HCT116 (cell line): Measurements from ENCODE around the gene ZDHHC14. TPM values are rescaled to one million over a fixed set of nuclear protein-coding genes. Genes with fewer than 3 reads are reported as not detected.

Experiments
- ATAC-seq: fragments of 200-7000 bp; cut with Tn5 transposase; 2 replicates; pipeline ENCODE4 v1.9.1; 2020; ENCODE audit warnings: mild to moderate bottlenecking, moderate library complexity
- BruUV-seq: library from RNA; stranded (reverse); fragments of 400-500 nt; replicated peaks from 2 replicates; lab custom pipeline; 2021; lab: Mats Ljungman, UMichigan
- CTCF ChIA-PET: fragments of 300-600 bp; sonication (Branson Sonifier 250); formaldehyde crosslinking; loops from one replicate; lab custom pipeline; 2021; ENCODE audit warnings: antibody characterized with exemption; lab: Charles Lee
- POLR2A ChIA-PET: fragments of 300-600, 350-600 bp; sonication (Branson Sonifier 250); formaldehyde crosslinking; loops from one replicate; lab custom pipeline; 2021; ENCODE audit warnings: antibody characterized with exemption; lab: Charles Lee
- RAD21 ChIA-PET, 2 experiments: fragments of 300-600 bp; sonication (Branson Sonifier 250); formaldehyde crosslinking; loops; one replicate each; lab custom pipeline; 2023; ENCODE audit warnings: low total read pairs in 2 of 2; ENCODE audit not compliant: uncharacterized antibody in 2 of 2, unreplicated experiment in 2 of 2, low non-redundant PET in 1 of 2; lab: Charles Lee
- DNase-seq: peaks from one replicate; pipeline ENCODE4 v3.0.0-alpha.2; 2010; ENCODE audit warnings: low read depth, low spot score
- H2AFZ ChIP-seq: fragments of 200-600 bp; shearing (Covaris generic), sonication (generic); 2 replicates; pipeline ENCODE4 v1.6.1; 2017; ENCODE audit warnings: low read depth, mixed run types, mixed read lengths, antibody characterized with exemption, low read length; ENCODE audit not compliant: poor library complexity, severe bottlenecking
- H3K27ac ChIP-seq: 2 replicates; pipeline ENCODE4 v1.5.1; 2012; ENCODE audit warnings: low read depth, low read length
- H3K27me3 ChIP-seq: fragments of 200-600 bp; sonication (generic); 2 replicates; pipeline ENCODE4 v1.6.1; 2016; ENCODE audit warnings: mixed run types, low read length, mixed read lengths; ENCODE audit not compliant: insufficient read depth
- H3K36me3 ChIP-seq, 2 experiments: fragments of 200-500 bp in 1 of 2; fragments of 200-600 bp in 1 of 2; sonication (Bioruptor generic) in 1 of 2; sonication (generic) in 1 of 2; 2 replicates each; pipeline versions ENCODE4 v1.5.1 to v1.6.1; 2014 to 2016; ENCODE audit warnings: low read length in 2 of 2, inconsistent platforms in 1 of 2, mixed read lengths in 1 of 2, mixed run types in 1 of 2; ENCODE audit not compliant: insufficient read depth in 2 of 2, control insufficient read depth in 1 of 2
- H3K4me1 ChIP-seq, 2 experiments: fragments of 200-600 bp in 1 of 2; sonication (generic) in 1 of 2; 2 replicates each; pipeline versions ENCODE4 v1.5.1 to v1.6.1; 2012 to 2017; ENCODE audit warnings: low read length in 2 of 2, inconsistent platforms in 1 of 2, mild to moderate bottlenecking in 1 of 2, mixed read lengths in 1 of 2, mixed run types in 1 of 2, moderate library complexity in 1 of 2; ENCODE audit not compliant: insufficient read depth in 2 of 2, control insufficient read depth in 1 of 2
- H3K4me2 ChIP-seq: fragments of 200-600 bp; sonication (generic); 2 replicates; pipeline ENCODE4 v1.6.1; 2017; ENCODE audit warnings: mixed run types, low read length, mixed read lengths
- H3K4me3 ChIP-seq, 2 experiments: fragments of 200-600 bp in 1 of 2; sonication (generic) in 1 of 2; replicated peaks in 1 of 2; 2 replicates each; pipeline ENCODE4 v1.5.1; 2011 to 2016; ENCODE audit warnings: low read length in 2 of 2, control low read depth in 1 of 2, low read depth in 1 of 2, mild to moderate bottlenecking in 1 of 2, mixed read lengths in 1 of 2, mixed run types in 1 of 2
- H3K79me2 ChIP-seq: fragments of 200-600 bp; sonication (generic); 2 replicates; pipeline ENCODE4 v1.6.1; 2017; ENCODE audit warnings: mild to moderate bottlenecking, mixed run types, low read length, moderate library complexity, mixed read lengths; ENCODE audit not compliant: insufficient read depth
- H3K9ac ChIP-seq: fragments of 200-600 bp; sonication (generic); 2 replicates; pipeline ENCODE4 v1.6.1; 2016; ENCODE audit warnings: low read length, mixed read lengths
- H3K9me2 ChIP-seq: fragments of 200-600 bp; sonication (generic), shearing (Covaris generic); 2 replicates; pipeline ENCODE4 v1.6.1; 2017; ENCODE audit warnings: mixed run types, mild to moderate bottlenecking, moderate library complexity; ENCODE audit not compliant: insufficient read depth
- H3K9me3 ChIP-seq, 2 experiments: fragments of 200-500 bp in 1 of 2; fragments of 200-600 bp in 1 of 2; sonication (Bioruptor generic) in 1 of 2; sonication (generic) in 1 of 2; 2 replicates each; pipeline ENCODE4 v1.6.1; 2014 to 2017; ENCODE audit warnings: low read length in 2 of 2, mixed read lengths in 2 of 2, inconsistent platforms in 1 of 2, low read depth in 1 of 2, mild to moderate bottlenecking in 1 of 2, mixed run types in 1 of 2, moderate library complexity in 1 of 2; ENCODE audit not compliant: control insufficient read depth in 1 of 2, insufficient read depth in 1 of 2
- H4K20me1 ChIP-seq: fragments of 200-600 bp; sonication (generic), shearing (Covaris generic); 2 replicates; pipeline ENCODE4 v1.6.1; 2017; ENCODE audit warnings: mixed run types, mild to moderate bottlenecking, moderate library complexity; ENCODE audit not compliant: insufficient read depth
- CEBPB ChIP-seq: IDR thresholded peaks from 2 replicates; pipeline ENCODE4 v1.6.1; 2012; ENCODE audit warnings: low read depth
- CTCF ChIP-seq, 3 experiments: fragments of 200-600 bp in 1 of 3; sonication (generic) in 1 of 3; IDR thresholded peaks in 2 of 3; conservative IDR thresholded peaks in 1 of 3; 2 replicates each; pipeline ENCODE4 v1.5.1; 2012 to 2017; ENCODE audit warnings: low read depth in 2 of 3, low read length in 2 of 3, antibody characterized with exemption in 1 of 3, borderline replicate concordance in 1 of 3, control low read depth in 1 of 3, mild to moderate bottlenecking in 1 of 3, mixed read lengths in 1 of 3, mixed run types in 1 of 3, moderate library complexity in 1 of 3; ENCODE audit not compliant: insufficient read depth in 1 of 3
- EZH2 ChIP-seq: fragments of 200-600 bp; sonication (generic); IDR thresholded peaks from 2 replicates; pipeline ENCODE4 v1.6.1; 2017; ENCODE audit warnings: antibody characterized with exemption, mixed run types
- FOSL1 ChIP-seq: IDR thresholded peaks from 2 replicates; pipeline ENCODE4 v1.6.1; 2012; ENCODE audit warnings: low read depth
- MAX ChIP-seq: IDR thresholded peaks from 2 replicates; pipeline ENCODE4 v1.6.1; 2012
- POLR2A ChIP-seq: IDR thresholded peaks from 2 replicates; pipeline ENCODE4 v1.7.0; 2011; ENCODE audit warnings: borderline replicate concordance; ENCODE audit not compliant: insufficient read depth, insufficient read length; ENCODE audit errors: extremely low read depth
- POLR2AphosphoS5 ChIP-seq: IDR thresholded peaks from 2 replicates; pipeline ENCODE4 v1.6.1; 2011; ENCODE audit warnings: mild to moderate bottlenecking, low read depth, low read length, moderate library complexity
- SP1 ChIP-seq: IDR thresholded peaks from 2 replicates; pipeline ENCODE4 v1.6.1; 2012; ENCODE audit warnings: low read depth
- TCF7L2 ChIP-seq: IDR thresholded peaks from 2 replicates; pipeline ENCODE4 v1.7.0; 2011; ENCODE audit warnings: borderline replicate concordance, inconsistent platforms; ENCODE audit not compliant: insufficient read depth, insufficient read length; ENCODE audit errors: extremely low read depth
- YY1 ChIP-seq: IDR thresholded peaks from 2 replicates; pipeline ENCODE4 v1.6.1; 2011; ENCODE audit warnings: low read length, low read depth, moderate library complexity, mild to moderate bottlenecking; ENCODE audit not compliant: insufficient replicate concordance; ENCODE audit errors: extremely low read depth
- ZBTB33 ChIP-seq: IDR thresholded peaks from 2 replicates; pipeline ENCODE4 v1.6.1; 2011; ENCODE audit warnings: mild to moderate bottlenecking, low read length, moderate library complexity; ENCODE audit not compliant: insufficient replicate concordance; ENCODE audit errors: extremely low read depth
- ZNF274 ChIP-seq: fragments of 200-500 bp; sonication (Bioruptor generic); IDR thresholded peaks from 2 replicates; pipeline ENCODE4 v1.6.1; 2014; ENCODE audit warnings: mild to moderate bottlenecking, low read depth, low read length, inconsistent platforms
- intact Hi-C: fragments of 100-400 bp; cut with micrococcal nuclease; formaldehyde crosslinking; loops from 2 replicates; pipeline ENCODE4 v1.10.0; 2022
- total RNA-seq: library from RNA; stranded (reverse); gene quantifications from one replicate; pipeline ENCODE4 v1.2.1, GENCODE V29; 2021; ENCODE audit not compliant: unreplicated experiment

The ZDHHC14 gene
- total RNA-seq, 1 experiment from 2014 or later, result 5.3 TPM

GRCh38 chr6:157332813-157333212 is 48.2 kb upstream of the ZDHHC14 start:
- TF ChIP-seq POLR2A (no peak), ZBTB33 (no peak), FOSL1 (no peak), EZH2 (no peak), POLR2AphosphoS5 (no peak), ZNF274 (no peak), SP1 (no peak)
- no peak overlapping the region for H3K4me2 ChIP-seq
- POLR2A ChIA-PET, result no interaction called here
- ATAC-seq, result no peak
- RAD21 ChIA-PET, result no interaction called here
- no peak overlapping the region for H3K27ac ChIP-seq
- H3K27me3 ChIP-seq, result 0 out of 2 replicates have a peak, but pooled peaks cover 6% of the 10 kb centered on the region
- no peaks in the 10 kb centered on the region for H3K9me2 ChIP-seq
- no peak overlapping the region for H2AFZ ChIP-seq
- no peak overlapping the region for H3K4me3 ChIP-seq
- CTCF ChIA-PET, result interaction anchor here (1.1 to 1.5 kb wide), 2 partner anchors 18 to 334 kb away, joined by 3 to 4 read pairs; no protein-coding TSS in a partner anchor
- H3K79me2 ChIP-seq, result no peaks in the 10 kb centered on the region
- H3K9ac ChIP-seq, result no peak overlapping the region
- H3K4me1 ChIP-seq, result 0 out of 4 replicates have a peak, but pooled peaks cover 0 to 5% of the 10 kb centered on the region in 2 experiments
- no peaks in the 10 kb centered on the region for H3K36me3 ChIP-seq
- no peak for DNase-seq
- no peaks in the 10 kb centered on the region for H4K20me1 ChIP-seq
- intact Hi-C loops, result no loop called here
- no TSS peak for BruUV-seq
- no peaks in the 10 kb centered on the region for H3K9me3 ChIP-seq

- H3K9ac ChIP-seq, result no peak overlapping the region
- DNase-seq (no peak), ATAC-seq (no peak)
- BruUV-seq, result no TSS peak
- H3K27ac ChIP-seq, result no peak overlapping the region
- CTCF ChIA-PET, result interaction anchor here (1.1 to 1.5 kb wide), 2 partner anchors 19 to 263 kb away, joined by 3 to 4 read pairs; no protein-coding TSS in a partner anchor
- RAD21 ChIA-PET, result no interaction called here
- no peaks in the 10 kb centered on the region for H4K20me1 ChIP-seq
- POLR2A ChIA-PET, result no interaction called here
- no peak overlapping the region for H3K4me3 ChIP-seq
- no peak overlapping the region for H3K4me2 ChIP-seq
- H3K79me2 ChIP-seq, result no peaks in the 10 kb centered on the region
- no peak overlapping the region for H2AFZ ChIP-seq
- H3K9me3 ChIP-seq, result no peaks in the 10 kb centered on the region
- 0 out of 4 replicates have a peak, but pooled peaks cover 0 to 5% of the 10 kb centered on the region in 2 experiments for H3K4me1 ChIP-seq
- TF ChIP-seq MAX (no peak), ZBTB33 (no peak), CTCF (IDR thresholded peaks at IDR 0.05 in 2 of 3, conservative IDR thresholded peaks at IDR 0.05 in 1 of 3; ENCODE audit: borderline replicate concordance in 1 of 3, insufficient read depth in 1 of 3, low read depth in 2 of 3, low read length in 2 of 3) (no peak), TCF7L2 (no peak), YY1 (no peak), CEBPB (no peak), EZH2 (no peak), POLR2A (no peak)
- TF ChIP-seq, all 23 proteins: peak for 0
- Histone ChIP-seq H3K9me2 (no peaks in the 10 kb centered on the region), H3K36me3 (no peaks in the 10 kb centered on the region), H3K27me3 (0 out of 2 replicates have a peak, but pooled peaks cover 4% of the 10 kb centered on the region)
- intact Hi-C loops, result no loop called here
Measured at GRCh38 chr6:157333537-157333936, 47.5 kb upstream of the ZDHHC14 start.
